GM13977 (cell line): Measurements from ENCODE around the gene DSTYK.
"Not testable (repeated sequence)": the region's sequence is repeated elsewhere in the genome, so short reads cannot be mapped to it uniquely, and the experiment has no call there.

Experiments
- DNase-seq: peaks from one replicate; pipeline ENCODE4 v3.0.0; 2012; ENCODE audit warnings: low spot score
- in situ Hi-C: fragments of 300-500 bp; cut with MboI; formaldehyde crosslinking; loops from one replicate; pipeline ENCODE4 v1.12.0; 2022; ENCODE audit warnings: low sequenced_read_pairs, low pct_unique_long_range_greater_than_20kb, mixed read lengths, inconsistent platforms; ENCODE audit not compliant: unreplicated experiment
- TF ChIP-seq, protein P1 (sequence below): IDR thresholded peaks from 2 replicates; pipeline ENCODE4 v1.5.1; 2012; ENCODE audit warnings: mild to moderate bottlenecking, control low read depth; ENCODE audit not compliant: insufficient read depth; ENCODE audit errors: extremely low read depth, missing control alignments

Gene DSTYK

DNA sequence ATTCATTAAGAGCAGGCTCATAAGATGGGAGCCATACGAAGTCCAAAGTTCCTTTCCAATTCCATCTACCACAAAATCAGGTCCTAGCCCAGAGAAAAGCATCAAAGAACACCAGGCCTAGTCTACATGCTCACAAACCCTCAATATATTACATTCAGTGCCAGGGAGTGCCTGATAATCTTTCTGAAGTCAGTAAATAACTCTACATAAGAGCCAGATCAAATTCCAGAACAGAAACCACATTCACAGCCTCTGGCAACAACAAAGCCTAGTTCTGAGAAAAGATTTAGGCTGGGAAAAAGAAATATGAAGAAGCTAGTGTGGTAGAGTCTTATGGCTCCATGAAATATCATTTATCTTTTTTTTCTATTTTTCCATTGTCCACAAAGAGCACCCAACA lies 49.2 kb downstream of the DSTYK start:
- TF ChIP-seq, protein P1, sequence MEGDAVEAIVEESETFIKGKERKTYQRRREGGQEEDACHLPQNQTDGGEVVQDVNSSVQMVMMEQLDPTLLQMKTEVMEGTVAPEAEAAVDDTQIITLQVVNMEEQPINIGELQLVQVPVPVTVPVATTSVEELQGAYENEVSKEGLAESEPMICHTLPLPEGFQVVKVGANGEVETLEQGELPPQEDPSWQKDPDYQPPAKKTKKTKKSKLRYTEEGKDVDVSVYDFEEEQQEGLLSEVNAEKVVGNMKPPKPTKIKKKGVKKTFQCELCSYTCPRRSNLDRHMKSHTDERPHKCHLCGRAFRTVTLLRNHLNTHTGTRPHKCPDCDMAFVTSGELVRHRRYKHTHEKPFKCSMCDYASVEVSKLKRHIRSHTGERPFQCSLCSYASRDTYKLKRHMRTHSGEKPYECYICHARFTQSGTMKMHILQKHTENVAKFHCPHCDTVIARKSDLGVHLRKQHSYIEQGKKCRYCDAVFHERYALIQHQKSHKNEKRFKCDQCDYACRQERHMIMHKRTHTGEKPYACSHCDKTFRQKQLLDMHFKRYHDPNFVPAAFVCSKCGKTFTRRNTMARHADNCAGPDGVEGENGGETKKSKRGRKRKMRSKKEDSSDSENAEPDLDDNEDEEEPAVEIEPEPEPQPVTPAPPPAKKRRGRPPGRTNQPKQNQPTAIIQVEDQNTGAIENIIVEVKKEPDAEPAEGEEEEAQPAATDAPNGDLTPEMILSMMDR = no peak
- in situ Hi-C loops = no loop called here
- no peak for DNase-seq

DNA sequence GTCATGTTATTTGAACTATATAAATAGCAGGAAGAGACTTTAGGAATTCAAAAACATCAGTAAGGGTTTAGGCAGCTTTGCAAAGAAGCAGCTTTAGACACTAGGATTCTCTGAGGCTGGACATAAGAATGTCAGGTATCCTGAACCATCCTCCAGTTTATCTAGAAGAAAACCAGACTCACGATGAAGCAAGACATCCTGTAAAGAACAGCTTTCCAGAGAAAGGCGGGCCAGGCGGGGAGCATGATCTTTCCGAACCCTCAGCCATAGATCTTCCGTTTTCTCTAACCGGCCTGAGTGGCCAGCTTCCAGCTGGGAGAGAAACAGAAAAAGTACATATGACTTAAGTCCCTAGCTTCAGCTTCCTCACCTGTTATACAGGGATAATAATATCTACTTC lies 50.4 kb downstream of the DSTYK start:
- TF ChIP-seq, protein P1 = no peak
- in situ Hi-C loops = no loop called here
- DNase-seq = no peak

DNA sequence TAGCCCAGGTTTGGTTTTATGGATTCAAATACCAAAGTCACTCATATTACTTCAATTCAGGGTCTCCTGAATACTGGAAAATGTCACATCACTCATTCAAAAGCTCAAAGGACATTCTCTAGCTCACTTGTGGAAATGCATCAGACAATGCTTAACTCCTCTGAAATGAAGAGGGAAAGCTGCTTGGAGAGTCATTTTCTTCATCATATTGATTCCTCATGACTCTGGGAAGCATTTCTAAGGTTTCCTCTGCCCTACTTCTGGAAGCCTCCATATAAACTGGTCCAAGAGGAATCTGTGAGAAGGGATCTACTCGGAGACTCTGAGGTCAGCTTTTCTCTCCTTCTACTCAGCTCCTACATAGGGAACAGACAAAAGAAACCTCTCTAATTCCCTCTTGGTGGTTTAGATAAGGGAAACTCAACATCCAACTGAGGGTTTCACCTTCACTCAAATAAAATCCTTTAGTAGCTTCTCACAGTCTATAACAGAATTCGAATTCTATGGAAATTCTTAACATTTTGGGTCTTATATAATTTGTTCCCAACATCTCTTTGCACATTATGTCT lies 53.4 kb downstream of the DSTYK start:
- in situ Hi-C loops = no loop called here
- TF ChIP-seq, protein P1 = no peak
- no peak for DNase-seq

DNA sequence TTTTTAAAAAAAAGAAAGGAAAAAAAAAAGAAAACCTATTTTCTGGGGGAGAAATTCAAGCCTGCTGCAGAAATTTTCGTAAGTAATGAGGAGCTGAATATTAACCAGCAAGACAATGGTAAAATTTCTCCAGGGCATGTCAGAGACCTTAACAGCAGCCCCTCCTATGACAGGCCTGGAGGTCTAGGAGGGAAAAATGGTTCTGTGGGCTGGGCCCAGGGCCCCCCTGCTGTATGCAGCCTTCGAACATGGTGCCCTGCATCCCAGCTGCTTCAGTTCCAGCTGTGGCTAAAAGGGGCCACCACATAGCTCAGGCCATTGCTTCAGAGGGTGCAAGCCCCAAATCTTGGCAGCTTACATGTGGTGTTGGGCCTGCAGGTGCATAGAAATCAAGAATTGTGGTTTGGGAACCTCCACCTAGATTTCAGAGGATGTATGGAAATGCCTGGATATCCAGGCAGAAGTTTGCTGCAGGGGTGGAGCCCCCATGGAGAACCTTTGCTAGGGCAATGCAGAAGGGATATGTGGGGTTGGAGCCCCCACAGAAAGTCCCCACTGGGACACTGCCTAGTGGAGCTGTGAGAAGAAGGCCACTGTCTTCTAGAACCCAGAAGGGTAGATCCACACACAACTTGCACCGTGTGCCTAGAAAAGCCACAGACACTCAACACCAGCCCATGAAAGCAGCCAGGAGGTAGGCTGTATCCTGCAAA lies 55.7 kb downstream of the DSTYK start:
- DNase-seq, in situ Hi-C loops: not testable (repeated sequence)

DNA sequence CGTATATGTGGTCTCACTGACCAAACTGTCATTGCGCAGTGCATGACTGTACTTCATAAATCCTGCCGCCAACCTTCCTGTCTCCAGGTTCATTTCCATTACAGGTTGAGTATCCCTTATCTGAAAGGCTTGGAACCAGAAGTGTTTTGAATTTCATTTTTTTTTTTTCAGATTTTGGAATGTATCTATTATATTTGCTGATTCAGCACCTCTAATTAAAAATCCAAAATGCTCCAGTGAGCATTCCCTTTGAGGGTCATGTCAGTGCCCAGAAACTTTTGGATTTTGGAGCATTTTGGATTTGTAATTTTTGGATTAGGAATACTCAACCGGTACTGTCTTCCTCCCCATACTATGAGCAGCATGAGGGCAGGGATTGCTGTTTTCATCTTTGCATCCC lies 59.0 kb downstream of the DSTYK start:
- TF ChIP-seq, protein P1 = no peak
- in situ Hi-C loops = no loop called here
- DNase-seq = no peak

DNA sequence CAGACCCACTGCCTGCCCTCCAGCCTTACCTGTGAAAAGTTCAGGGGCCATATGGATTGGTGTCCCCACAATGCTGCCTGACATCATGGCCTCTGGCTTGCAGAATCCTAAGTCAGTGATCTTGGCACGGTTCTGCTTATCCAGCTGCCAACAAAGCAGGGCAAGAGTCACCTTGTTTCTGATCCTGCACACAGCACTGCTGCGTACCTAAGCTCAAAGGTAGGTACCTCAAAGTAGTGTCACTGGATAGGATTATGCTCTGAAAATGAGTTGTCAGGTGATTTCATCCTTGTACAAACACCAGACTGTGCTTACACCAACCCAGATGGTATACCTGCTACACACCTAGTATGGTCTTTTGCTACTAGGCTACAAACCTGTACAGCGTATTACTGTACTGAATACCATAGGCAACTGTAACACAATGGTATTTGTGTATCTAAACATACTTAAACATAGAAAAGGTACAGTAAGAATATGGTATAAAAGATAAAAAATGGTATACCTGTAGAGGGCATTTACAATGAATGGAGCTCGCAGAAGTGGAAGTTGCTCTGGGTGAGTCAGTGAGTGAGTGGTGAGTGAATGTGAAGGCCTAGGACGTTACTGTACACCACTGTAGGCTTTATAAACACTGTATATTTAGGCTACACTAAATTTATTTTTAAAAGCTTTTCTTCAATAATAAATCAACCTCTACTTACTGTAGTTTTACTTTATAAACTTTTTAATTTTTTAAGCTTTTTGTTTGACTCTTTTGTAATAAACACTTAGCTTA lies 60.7 kb downstream of the DSTYK start:
- DNase-seq = no peak
- TF ChIP-seq, protein P1 = no peak
- in situ Hi-C loops = no loop called here

DNA sequence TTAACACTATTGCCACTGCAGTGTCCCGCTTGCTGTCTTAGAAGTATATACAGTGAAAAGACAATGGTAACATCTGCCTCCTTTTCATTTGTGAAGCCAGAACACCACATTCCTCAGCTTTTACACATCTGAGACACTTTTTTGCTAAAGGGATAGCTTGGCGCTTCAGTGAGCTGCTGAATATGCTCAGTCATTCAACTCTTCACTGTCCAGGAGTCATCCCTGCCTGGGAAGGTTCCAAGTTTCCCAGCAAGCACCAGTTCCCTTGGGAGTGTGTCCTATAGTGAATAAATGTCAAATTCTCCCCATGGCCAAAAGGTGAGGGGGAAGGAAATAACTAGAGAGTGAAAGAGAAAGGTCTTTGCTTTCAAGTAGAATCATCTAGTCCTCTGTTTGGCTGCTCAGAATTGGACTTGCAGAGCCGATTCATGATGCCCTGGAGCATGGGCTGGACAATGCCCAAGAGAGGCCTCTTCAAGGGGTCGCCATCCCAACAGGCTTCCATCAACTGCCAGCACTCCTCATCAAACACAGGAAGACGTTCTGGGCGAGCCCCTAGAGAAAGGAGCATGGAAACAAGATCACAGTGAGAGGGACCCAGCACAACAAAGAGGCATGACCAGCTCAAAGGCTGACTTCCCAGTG lies 64.2 kb downstream of the DSTYK start:
- DNase-seq = no peak
- in situ Hi-C loops = loop anchor here (25.0 kb wide), 1 partner anchor 160 kb away; no protein-coding TSS in a partner anchor
- TF ChIP-seq, protein P1 = no peak
